Spleen (tissue), 11 donors: Measurements from ENCODE around the gene GSTP1. TPM values are rescaled to one million over a fixed set of nuclear protein-coding genes. Genes with fewer than 3 reads are reported as not detected.

ENCODE experiments used
- DNase-seq: peaks from one replicate; pipeline ENCODE4 v3.0.0-alpha.2; 2020
- H3K27ac ChIP-seq, 8 donors: fragments of 200-600 bp; sonication (generic) in 7 of 8; 1 replicate in 4 of 8; 2 replicates in 4 of 8; pipeline versions ENCODE4 v1.5.0 to v1.8.0; 2016 to 2021; ENCODE audit warnings: inconsistent platforms in 4 of 8, mild to moderate bottlenecking in 4 of 8, moderate library complexity in 1 of 8
- H3K27me3 ChIP-seq, 7 donors: fragments of 200-600 bp; sonication (generic) in 6 of 7; replicated peaks in 1 of 7; 1 replicate in 4 of 7; 2 replicates in 3 of 7; pipeline versions ENCODE4 v1.5.0 to v1.8.0; 2016 to 2021; ENCODE audit warnings: inconsistent platforms in 3 of 7, mild to moderate bottlenecking in 1 of 7
- H3K36me3 ChIP-seq, 6 donors: fragments of 200-600 bp; sonication (generic) in 5 of 6; 1 replicate in 4 of 6; 2 replicates in 2 of 6; pipeline versions ENCODE4 v1.5.0 to v1.8.0; 2016 to 2021; ENCODE audit warnings: inconsistent platforms in 2 of 6
- H3K4me1 ChIP-seq, 6 donors: fragments of 200-600 bp; sonication (generic) in 5 of 6; 1 replicate in 3 of 6; 2 replicates in 3 of 6; pipeline versions ENCODE4 v1.5.0 to v1.8.0; 2016 to 2021; ENCODE audit warnings: inconsistent platforms in 3 of 6
- H3K4me3 ChIP-seq, 8 donors: fragments of 200-600 bp; sonication (generic) in 7 of 8; 1 replicate in 4 of 8; 2 replicates in 4 of 8; pipeline versions ENCODE4 v1.5.0 to v1.8.0; 2016 to 2021; ENCODE audit warnings: inconsistent platforms in 4 of 8, mild to moderate bottlenecking in 4 of 8, moderate library complexity in 2 of 8
- H3K9me3 ChIP-seq, 8 donors: fragments of 200-600 bp; sonication (generic) in 7 of 8; 1 replicate in 4 of 8; 2 replicates in 4 of 8; pipeline versions ENCODE4 v1.5.0 to v1.8.0; 2016 to 2021; ENCODE audit warnings: inconsistent platforms in 4 of 8
- CTCF ChIP-seq, 11 experiments: fragments of 200-600 bp in 7 of 11; fragments of 450-650 bp in 4 of 11; sonication (generic) in 4 of 11; IDR thresholded peaks in 8 of 11; conservative IDR thresholded peaks in 3 of 11; 1 replicate in 7 of 11; 2 replicates in 4 of 11; pipeline versions ENCODE4 v1.4.0 to v1.8.0; 2016 to 2021; ENCODE audit warnings: antibody characterized with exemption in 11 of 11, inconsistent platforms in 4 of 11, mild to moderate bottlenecking in 1 of 11
- POLR2A ChIP-seq, 3 donors: fragments of 450-650 bp; IDR thresholded peaks; one replicate each; pipeline ENCODE4 v1.5.1; 2017; ENCODE audit warnings: antibody characterized with exemption in 3 of 3, mild to moderate bottlenecking in 1 of 3
- POLR2AphosphoS5 ChIP-seq, 3 donors: sonication (generic); formaldehyde crosslinking; IDR thresholded peaks; one replicate each; pipeline ENCODE4 v1.5.1; 2017; ENCODE audit warnings: antibody characterized with exemption in 3 of 3
- WGBS, 5 donors: extraction: QIAGEN DNeasy Blood & Tissue Kit in 3 of 5; methylation state at CpG; one replicate each; pipeline versions ENCODE4 v1.1.5 to v1.1.7; 2013 to 2018; 5-methylcytosine and 5-hydroxymethylcytosine counted together
- intact Hi-C: fragments of 100-400 bp; cut with DNase I; formaldehyde crosslinking; loops from one replicate; pipeline ENCODE4 v1.15.0; 2023; ENCODE audit warnings: low total_unique reads
- polyA plus RNA-seq, 3 donors: library from polyadenylated mRNA; stranded (reverse); fragments of 200-250 nt; gene quantifications; one replicate each; pipeline ENCODE4 v1.2.1, GENCODE V29; 2013
- total RNA-seq, 7 donors: library from RNA; depleted of rRNA in 3 of 7; stranded (reverse); fragments of >200 nt in 3 of 7; fragmentation: NEBNext Ultra II Directional in 4 of 7; extraction: Animal tissue kit (Norgen Biotek cat#: 25700) in 4 of 7; gene quantifications; one replicate each; pipeline versions ENCODE4 v1.1.0 to v1.2.1, GENCODE V29; 2016 to 2021
- donor health status: healthy with polysubstance abuse.
- donor health status: DM: no; HTN: no; CAD: no; lungs with moderate emphysema.
- donor health status: DM: no; HTN: no; CAD: no.
- donor health status: Bipolar disorder and iron deficiency.
- donor health status: healthy.
- donor health status: DM: no; HTN: no; CAD: no.
- donor health status: DM: yes; HTN: yes; CAD: no.

GSTP1 gene
- total and polyA plus RNA-seq, 10 donors: 211 to 399 (median 296) TPM

- Histone ChIP-seq H3K9me3 (no peaks in the 10 kb centered on the region), H3K27me3 (peaks cover 0 to 6% (median 0%) of the 10 kb centered on the region in 7 donors), H3K4me1 (peaks cover 0 to 13% (median 4%) of the 10 kb centered on the region in 6 donors), H3K4me3 (no peak overlapping the region), H3K27ac (no peak overlapping the region), H3K36me3 (no peaks in the 10 kb centered on the region)
- no peak for DNase-seq
- TF ChIP-seq POLR2AphosphoS5 (IDR thresholded peaks at IDR 0.05) (no peak), POLR2A (IDR thresholded peaks at IDR 0.05) (no peak), CTCF (IDR thresholded peaks at IDR 0.05 in 8 of 11, conservative IDR thresholded peaks at IDR 0.05 in 3 of 11) (no peak)
- WGBS, 5 donors: 48 to 81% (median 58%) methylated on average over 3 of the region's 3 CpGs
- intact Hi-C loops: no loop called here
Observed at GRCh38 chr11:67542169-67542568, 41.4 kb upstream of the GSTP1 start.

GRCh38 chr11:67542971-67543370 is 40.6 kb upstream of the GSTP1 start:
- no peak overlapping the region for H3K27ac ChIP-seq
- no peaks in the 10 kb centered on the region for H3K36me3 ChIP-seq
- peaks cover 0 to 6% (median 0%) of the 10 kb centered on the region in 7 donors for H3K27me3 ChIP-seq
- peaks cover 0 to 13% (median 4%) of the 10 kb centered on the region in 6 donors for H3K4me1 ChIP-seq
- TF ChIP-seq POLR2A (IDR thresholded peaks at IDR 0.05) (no peak), POLR2AphosphoS5 (IDR thresholded peaks at IDR 0.05) (no peak), CTCF (IDR thresholded peaks at IDR 0.05 in 8 of 11, conservative IDR thresholded peaks at IDR 0.05 in 3 of 11) (no peak)
- intact Hi-C loops: no loop called here
- no peak overlapping the region for H3K4me3 ChIP-seq
- DNase-seq: no peak
- WGBS, 5 donors: 65 to 89% (median 72%) methylated on average over 6 to 7 of the region's 7 CpGs
- no peaks in the 10 kb centered on the region for H3K9me3 ChIP-seq

- intact Hi-C loops: no loop called here
- TF ChIP-seq POLR2AphosphoS5 (IDR thresholded peaks at IDR 0.05): no peak
- TF ChIP-seq POLR2A (IDR thresholded peaks at IDR 0.05): no peak
- TF ChIP-seq CTCF (IDR thresholded peaks at IDR 0.05 in 8 of 11, conservative IDR thresholded peaks at IDR 0.05 in 3 of 11): no peak
- Histone ChIP-seq H3K9me3 (no peaks in the 10 kb centered on the region), H3K4me1 (peaks cover 0 to 13% (median 4%) of the 10 kb centered on the region in 6 donors), H3K27me3 (peaks cover 0 to 6% (median 0%) of the 10 kb centered on the region in 7 donors), H3K36me3 (no peaks in the 10 kb centered on the region), H3K4me3 (no peak overlapping the region), H3K27ac (no peak overlapping the region)
- DNase-seq: no peak
- WGBS, 5 donors: 69 to 87% (median 77%) methylated on average over 2 of the region's 2 CpGs
Observed at GRCh38 chr11:67543585-67543984, 40.0 kb upstream of the GSTP1 start.

- H3K27ac ChIP-seq: peak overlapping the region in 1 of 8 donors; percentile 26
- H3K4me1 ChIP-seq: peaks cover 0 to 13% (median 4%) of the 10 kb centered on the region in 6 donors
- intact Hi-C loops: no loop called here
- no peak for TF ChIP-seq POLR2A (IDR thresholded peaks at IDR 0.05)
- TF ChIP-seq POLR2AphosphoS5 (IDR thresholded peaks at IDR 0.05): no peak
- TF ChIP-seq CTCF (IDR thresholded peaks at IDR 0.05 in 8 of 11, conservative IDR thresholded peaks at IDR 0.05 in 3 of 11): no peak
- 56 to 77% (median 72%) methylated on average over 10 of the region's 10 CpGs for WGBS, 5 donors
- no peaks in the 10 kb centered on the region for H3K9me3 ChIP-seq
- peaks cover 0 to 3% (median 0%) of the 10 kb centered on the region in 7 donors for H3K27me3 ChIP-seq
- H3K4me3 ChIP-seq: no peak overlapping the region
- no peaks in the 10 kb centered on the region for H3K36me3 ChIP-seq
- no peak for DNase-seq
Observed at GRCh38 chr11:67544616-67545242, 38.9 kb upstream of the GSTP1 start.
